GM18508 (cell line): ENCODE measurements around the gene VASP.
"Not testable (repeated sequence)": the region's sequence is repeated elsewhere in the genome, so short reads cannot be mapped to it uniquely, and the experiment has no call there.

Experiments
- ATAC-seq: cut with Tn5 transposase; IDR thresholded peaks from one replicate; pipeline ENCODE4 v1.9.1; 2021; ENCODE audit warnings: moderate number of reproducible peaks; ENCODE audit not compliant: insufficient read depth, unreplicated experiment

VASP gene

DNA sequence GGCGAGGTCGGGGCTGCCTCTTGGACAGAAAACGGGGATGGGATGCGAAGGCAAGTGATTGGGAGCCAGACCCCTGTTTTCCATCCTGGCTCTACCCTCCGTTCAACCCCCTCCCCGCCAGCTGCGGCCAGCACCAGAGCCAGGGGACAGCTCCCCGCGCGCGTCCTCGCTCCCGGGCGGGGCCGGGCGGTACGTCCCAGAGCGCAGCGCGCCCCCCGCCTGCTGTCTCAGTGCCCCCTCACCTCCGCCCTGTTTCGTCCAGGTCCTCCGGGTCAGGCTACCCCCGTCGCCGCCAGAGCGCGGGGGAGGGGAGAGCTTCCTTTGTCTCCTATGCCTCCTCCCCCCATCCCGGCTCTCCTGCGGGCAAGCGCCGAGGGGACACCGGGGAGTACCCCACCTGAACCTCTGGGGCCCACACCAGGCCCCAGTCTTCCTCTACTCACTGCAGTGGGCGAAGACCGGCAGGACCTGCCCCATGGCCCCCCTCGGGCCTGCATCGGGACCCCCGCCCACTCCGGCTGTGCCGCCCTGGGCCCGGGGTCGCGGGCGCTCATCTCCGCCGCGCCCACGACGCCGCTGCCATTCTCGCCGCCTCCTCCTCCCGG lies 10.8 kb upstream of the VASP start:
- no peak for ATAC-seq

DNA sequence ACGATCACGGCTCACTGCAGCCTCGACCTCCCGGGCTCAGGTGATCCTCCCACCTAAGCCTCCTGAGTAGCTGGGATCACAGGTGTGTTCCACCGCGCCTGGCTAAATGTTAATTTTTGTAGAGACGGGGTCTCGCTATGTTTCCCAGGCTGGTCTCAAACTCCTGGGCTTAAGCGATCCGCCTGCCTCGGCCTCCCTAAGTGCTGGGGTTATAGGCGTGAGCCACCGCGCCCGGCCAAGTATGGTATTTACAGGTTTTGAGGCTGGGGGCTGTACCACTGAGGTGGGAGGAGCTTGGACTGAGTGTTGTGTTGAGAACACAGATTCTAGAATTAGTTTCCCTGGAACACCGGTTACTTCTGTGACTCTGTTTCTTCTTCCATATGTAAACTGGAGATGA lies 9.5 kb upstream of the VASP start:
- ATAC-seq, result no peak

DNA sequence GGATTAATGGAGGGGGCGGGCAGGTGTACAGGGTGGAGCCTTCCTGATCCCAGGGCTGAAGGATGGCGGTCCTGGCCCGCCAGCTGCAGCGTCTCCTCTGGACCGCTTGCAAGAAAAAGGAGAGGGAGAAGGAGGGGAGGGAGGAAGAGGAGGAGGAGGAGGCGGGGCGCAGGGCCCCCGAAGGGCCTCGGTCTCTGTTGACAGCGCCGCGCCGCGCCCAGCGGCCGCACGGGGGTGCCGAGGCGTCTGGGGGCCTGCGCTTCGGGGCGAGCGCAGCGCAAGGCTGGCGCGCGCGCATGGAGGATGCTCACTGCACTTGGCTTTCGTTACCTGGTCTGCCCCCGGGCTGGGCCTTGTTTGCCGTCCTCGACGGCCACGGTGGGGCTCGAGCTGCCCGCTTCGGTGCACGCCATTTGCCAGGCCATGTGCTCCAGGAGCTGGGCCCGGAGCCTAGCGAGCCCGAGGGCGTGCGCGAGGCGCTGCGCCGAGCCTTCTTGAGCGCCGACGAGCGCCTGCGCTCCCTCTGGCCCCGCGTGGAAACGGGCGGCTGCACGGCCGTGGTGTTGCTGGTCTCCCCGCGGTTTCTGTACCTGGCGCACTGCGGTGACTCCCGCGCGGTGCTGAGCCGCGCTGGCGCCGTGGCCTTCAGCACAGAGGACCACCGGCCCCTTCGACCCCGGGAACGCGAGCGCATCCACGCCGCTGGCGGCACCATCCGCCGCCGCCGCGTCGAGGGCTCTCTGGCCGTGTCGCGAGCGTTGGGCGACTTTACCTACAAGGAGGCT lies 8.7 kb upstream of the VASP start, which contains the start of gene PPM1N:
TSS of gene PPM1N (plus strand) at position 33 of the 785 bp plus-strand sequence. CDS start at position 63, 30 bp downstream.
- no peak for ATAC-seq

DNA sequence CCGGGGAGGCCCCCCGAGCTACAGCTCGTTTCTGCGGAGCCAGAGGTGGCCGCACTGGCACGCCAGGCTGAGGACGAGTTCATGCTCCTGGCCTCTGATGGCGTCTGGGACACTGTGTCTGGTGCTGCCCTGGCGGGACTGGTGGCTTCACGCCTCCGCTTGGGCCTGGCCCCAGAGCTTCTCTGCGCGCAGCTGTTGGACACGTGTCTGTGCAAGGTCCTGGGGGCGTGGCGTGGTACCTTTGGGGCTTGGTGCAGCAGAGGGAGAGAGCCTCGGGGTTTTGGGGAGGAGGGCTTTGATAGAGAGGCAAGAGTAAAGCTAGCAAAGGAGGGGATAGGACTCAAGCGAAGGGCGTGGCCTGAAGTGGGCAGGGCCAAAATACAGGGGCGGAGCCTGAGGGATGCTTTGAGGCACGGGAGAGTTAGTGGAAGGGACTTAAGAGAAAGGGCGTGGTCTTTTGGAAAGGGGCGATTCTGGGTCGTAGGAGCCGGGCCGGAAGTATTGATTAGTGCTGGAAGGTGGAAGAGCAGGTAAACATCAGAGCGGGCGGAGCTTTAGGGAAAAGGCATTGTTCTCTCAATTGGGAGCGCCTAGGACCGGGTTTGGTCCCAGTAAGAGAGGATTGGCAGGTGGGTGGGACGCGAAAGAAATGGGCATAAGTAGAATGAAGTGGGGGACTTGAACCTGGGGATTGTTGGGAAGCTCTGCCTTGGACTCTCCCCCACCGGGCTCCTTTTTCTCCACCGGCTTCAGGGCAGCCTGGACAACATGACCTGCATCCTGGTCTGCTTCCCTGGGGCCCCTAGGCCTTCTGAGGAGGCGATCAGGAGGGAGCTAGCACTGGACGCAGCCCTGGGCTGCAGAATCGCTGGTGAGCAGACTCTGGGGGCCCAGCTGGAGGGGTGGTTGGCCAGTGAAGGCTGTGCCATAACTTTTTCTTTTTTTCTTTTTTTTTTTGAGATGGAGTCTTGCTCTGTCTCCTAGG lies 7.8 kb upstream of the VASP start:
- ATAC-seq, result no peak

DNA sequence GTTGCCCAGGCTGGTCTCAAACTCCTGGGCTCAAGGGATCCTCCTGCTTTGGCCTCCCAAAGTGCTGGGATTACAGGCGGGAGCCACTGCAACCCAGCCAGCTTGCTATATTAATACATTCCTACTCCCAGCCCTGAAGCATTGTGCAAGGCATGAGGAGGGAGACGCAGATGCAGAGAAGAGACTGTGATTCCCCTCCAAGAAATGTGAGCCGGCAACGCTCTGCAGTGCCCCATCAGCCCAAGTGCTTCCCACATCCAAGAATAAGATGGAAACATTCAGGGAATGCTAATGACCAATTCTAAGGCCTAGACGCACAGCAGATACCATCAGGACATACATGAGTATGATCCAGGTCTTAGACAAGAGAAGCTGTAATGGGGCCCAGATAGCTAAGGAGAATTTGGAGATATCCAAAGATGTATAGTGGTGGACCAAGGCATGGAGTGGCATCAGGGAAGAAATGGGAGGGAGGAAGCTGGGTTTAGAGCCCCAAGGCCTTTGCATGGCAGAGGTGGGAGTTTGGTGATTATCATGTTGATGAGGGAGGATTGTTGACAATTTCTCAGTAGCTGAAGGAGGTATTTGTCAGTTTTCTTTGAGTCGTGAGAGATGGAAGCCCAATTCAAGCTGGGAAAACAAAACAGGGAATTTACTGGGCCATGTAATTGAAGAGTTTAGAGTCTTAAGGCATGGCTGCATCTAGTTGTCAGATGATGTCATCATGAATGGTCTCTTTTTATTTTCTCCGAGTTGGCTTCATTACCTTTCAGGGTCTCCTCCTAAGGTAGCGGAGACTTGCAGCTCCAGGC lies 6.2 kb upstream of the VASP start:
- ATAC-seq, result no peak

DNA sequence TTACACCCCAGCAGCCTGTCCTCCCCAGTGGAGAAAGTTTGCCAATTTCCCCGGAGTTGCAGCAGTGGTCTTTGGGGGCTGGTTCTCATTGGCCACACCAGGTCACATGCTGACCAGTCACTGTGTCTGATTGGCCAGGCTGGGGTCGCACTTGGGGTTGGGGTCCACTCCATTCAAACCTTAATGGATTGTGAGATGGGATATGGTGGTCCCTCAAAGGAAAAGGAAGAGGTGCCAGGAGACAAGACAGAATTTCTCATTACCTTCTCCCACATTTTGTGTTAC lies 5.6 kb upstream of the VASP start:
- no peak for ATAC-seq

DNA sequence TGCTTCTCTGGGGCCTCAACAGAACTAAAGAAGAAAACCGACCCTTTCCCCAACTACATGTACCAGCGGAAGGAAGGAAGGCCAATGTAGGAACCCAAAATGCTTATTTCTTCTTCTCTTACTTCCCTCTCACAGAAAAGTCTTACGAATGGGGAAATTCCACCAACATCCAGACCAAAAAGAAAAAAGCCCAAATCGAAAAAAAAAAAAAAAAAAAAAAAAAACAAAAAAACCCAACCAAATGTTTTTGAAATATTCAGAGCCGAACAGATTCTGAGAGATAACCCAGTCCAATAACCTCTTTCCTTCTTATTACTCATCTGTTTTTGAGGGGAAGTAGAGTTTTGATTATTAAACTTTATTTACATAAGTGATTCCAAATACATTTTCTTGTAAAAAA lies 5.2 kb upstream of the VASP start:
- ATAC-seq, result no peak

DNA sequence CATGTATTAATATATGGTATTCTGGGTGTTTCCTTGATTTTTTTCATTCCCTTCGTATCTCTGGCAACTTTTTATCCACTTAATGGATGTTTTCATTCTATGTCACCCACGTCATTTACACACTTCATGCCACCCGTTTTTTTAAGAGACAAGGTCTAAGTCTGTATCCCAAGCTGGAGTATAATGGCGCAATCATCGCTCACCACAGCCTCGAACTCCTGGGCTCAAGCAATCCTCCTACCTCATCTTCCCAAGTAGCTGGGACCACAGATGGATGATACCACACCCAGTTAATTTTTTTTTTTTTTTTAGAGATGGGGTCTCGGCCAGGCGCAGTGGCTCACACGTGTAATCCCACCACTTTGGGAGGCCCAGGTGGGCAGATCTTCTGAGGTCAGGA lies 3.4 kb upstream of the VASP start:
- ATAC-seq, result no peak

DNA sequence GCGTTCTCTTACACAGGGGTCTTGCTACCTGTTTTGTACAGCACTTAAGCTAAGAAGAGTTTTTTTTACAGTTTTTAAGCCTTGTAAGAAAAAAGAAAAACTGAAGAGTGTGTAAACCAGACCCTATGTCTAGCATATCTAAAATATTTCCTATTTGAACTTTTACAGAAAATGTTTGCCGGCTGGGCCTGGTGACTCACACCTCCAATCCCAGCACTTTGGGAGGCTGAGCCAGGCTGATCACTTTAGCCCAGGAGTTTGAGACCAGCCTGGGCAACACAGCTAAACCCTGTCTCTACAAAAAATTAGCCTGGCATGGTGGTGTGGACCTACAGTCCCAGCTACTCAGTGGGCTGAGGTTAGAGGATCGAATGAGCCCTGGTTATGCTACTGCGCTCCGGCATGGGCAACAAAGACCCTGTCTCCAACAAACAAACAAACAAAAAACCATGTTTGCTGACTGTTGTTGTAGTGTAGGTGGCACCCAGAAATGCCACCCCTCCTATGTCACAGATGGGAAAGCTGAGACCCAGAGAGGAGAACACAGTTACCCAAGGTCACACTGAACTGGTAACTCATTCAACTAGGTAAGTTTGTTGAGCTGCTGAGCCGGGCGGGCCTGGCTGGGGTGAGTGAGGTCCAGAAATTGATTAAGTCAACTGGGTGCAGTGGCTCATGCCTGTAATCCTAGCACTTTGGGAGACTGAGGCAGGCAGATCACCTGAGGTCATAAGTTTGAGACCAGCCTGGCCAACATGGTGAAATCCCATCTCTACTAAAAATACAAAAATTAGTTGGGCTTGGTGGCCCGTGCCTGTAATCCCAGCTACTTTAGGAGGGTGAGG lies 1.9 kb upstream of the VASP start:
- no peak for ATAC-seq

DNA sequence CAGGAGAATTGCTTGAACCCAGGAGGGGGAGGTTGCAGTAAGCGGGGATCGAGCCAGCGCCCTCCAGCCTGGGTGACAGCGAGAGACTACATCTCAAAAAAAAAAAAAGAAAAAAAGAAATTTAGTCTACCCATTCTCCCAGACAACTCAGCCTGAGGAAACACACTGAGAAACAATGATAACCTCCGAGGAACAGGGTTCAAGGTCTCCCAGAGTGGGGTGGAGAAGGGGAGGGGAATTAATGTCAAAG lies 1.4 kb upstream of the VASP start:
- no peak for ATAC-seq

DNA sequence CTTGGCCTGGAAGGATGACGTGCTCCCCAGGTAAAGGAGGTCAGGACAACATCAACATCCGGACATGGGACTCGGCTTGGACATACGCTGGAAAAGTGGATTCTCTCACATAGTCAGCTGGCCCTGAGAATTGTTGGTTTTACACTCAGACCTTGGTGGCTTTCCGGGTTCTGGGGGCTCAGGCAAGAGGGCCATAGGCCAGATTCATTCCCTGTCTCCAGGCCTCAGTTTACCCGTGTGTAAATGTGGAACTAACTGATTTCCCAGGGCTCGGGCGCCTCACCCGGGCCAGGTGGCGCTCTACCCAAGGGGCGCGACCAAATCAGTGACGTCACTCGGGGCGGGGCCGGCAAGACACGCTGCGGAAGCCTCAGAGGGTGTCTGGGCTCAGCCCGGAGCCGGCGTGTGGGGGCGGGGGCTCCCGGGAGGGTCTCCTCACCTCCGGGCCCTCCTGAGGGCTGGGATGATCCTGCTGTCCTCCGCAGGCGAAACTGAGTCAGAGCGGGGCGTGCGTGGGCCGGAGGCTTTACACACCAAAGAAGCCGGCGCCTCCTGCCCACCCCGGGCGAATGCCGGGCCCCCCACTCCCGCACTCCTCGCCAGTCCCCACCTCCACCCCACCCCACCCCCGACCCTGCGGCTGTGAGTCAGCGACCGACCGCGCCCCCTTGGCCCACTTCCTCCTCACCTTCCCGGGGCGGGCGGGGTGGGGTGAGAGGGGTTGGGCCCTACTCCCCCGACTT lies 862 bp upstream of the VASP start:
- ATAC-seq, result no peak

DNA sequence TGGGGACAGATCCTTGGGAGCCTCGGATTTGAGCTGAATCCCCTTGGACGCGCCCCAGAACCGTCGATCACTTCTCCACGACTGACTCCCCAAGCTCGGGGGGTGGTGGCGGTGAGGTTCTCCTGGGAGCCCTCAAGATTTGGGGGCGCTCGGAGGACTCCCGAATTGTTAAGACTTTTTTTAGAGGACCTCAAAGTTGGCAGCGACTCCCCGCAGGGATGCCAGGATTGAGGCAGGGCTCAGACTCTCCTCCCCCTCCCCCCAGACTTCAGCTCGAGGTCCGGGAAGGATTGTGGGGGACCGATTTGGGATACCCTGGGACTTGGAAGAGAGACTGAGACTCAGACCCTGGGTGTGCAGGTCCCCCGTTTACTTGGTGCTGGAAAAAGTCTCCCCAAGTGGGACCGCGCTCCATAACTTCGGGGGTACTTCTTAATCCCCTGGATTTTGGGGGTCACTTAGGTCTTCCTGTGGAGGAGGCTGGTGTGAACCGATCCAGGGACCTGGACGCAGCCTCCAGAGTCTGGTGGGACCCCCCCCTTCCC lies 665 bp downstream of the VASP start:
- no peak for ATAC-seq

DNA sequence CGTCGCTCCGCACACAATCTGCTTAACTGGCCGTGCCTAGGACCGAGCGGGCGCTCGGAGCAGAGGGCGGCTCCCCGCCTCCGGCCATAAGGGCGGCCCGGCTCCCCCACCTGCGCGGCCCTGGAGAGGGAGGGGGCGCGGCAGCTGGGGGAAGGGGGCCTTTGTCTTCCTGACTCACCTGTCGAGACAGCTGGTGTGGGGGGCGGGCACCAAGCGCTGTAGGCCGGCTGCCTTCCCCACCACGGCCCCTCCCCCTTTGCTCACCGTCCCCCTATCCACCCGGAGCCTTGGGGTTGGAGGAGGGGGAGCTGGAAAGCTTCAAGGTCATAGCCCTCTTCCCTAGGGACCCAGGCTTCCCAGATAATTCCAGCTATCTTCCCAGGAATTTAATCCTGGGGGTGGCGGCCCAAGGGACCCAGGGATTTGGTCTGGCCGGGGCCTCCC lies 1.2 kb downstream of the VASP start:
- ATAC-seq, result no peak

DNA sequence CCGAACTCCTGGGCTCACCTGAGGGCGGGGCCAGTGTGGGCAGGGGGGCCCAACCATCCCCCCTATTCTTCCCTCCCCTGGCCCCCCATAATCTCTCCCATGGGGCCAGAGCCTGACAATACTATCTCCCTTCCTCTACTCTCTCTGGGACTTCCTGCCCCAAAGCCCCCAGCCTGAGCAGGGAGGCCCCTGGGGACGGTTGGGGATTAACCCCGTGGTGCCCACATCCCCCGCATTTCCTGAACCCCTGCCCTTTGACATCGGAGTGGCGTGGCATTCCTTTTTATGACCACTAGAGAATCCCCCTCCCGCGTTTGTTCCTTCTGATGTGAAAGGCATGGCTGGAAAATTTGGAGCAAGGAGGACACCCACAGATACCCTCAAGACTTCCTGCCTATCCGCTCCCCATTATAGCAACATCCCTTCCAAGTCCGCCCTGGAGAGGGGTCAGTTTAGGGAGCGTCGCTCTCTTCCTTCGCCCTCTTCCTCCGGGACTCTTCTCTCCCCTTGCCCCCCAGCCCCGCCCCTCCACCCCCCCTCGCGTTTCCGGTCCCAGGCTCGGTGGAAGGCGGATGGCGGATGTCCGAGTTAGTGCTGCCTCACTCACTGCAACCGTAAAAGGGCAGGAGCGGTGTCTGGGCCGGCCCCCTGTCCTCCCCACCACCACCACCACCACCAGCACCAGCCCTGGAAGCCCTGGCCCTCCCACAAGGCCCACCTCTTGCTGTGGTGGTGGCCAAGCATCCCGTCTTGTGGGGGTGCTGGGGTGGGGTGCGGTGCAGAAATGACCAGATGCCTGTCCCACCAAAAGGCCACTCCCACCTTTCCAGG lies 1.8 kb downstream of the VASP start:
- ATAC-seq, result no peak

DNA sequence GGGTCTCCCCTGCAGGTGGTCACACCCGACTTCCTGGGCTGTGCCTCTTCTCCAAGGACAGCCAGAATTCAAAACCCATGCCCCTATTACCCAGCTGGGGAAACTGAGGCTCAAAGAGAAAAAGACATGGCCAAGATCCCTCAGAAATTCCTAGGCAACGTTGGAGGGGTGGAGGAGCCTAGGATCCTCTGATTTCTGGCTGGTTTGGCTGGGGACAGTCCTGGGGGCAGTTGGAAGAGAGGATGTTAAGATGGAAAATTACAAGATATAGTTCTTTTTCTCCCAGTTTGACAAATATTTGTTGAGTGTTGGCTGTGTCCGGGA lies 2.4 kb downstream of the VASP start:
- no peak for ATAC-seq

DNA sequence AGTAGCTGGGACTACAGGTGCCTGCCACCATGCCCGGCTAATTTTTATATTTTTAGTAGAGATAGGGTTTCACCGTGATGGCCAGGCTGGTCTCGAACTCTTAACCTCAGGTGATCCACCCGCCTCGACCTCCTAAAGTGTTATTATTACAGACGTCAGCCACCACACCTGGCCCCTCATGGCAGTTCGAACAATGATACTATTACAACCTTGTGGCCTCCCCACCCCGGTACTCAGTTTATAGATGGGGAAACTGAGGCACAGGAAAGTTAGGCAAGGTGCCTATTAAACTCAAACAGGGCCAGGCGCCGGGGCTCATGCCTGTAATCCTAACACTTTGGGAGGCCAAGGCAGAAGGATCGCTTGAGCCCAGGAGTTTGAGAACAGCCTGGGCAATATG lies 3.1 kb downstream of the VASP start:
- ATAC-seq, result not testable (repeated sequence)

DNA sequence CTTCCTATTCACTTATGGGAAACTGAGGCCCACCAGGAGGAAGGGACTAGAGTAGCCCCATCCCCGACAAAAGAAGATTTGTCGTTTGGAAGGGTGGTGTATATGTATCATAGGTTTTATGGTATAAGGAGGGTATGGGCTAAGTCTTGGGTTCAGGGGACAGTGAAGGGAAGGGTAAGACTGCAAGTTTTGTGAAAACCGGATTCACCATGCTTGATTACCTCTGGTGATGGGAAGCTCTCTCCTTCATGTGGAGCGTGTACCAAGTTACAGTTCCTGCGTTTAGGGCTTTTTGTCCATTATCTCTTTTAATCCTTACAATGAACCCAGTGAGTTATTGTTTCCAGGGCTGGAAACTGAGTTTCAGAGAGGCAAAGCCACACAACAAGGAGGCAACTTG lies 3.8 kb downstream of the VASP start:
- no peak for ATAC-seq

DNA sequence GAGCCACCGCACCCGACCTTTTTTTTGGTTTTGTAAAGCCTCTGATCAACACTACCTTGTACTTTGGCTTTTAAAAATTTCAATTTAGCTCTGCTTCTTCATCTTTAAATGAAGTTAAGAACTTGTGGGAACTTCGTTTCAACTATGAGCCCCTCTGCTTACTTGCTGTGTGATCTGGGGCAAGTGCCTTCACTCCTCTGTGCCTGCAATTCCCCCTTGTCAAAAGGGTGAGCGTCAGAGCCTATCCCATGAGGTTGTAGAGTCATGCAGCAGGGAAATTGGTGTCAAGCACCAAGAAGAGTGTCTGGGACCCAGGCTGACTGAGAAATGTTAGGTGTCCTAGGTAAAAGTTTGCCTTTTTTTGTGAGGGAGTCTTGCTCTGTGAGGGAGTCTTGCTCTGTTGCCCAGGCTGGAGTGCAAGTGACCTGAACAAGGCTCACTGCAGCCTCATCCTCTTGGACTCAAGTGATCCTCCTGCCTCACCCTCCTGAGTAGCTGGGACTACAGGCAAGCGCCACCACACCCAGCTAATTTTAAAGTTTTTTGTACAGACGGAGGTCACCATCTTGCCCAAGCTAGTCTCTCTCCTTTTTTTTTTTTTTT lies 5.7 kb downstream of the VASP start:
- no peak for ATAC-seq
